ENCODE results near the gene HDAC4.

The HDAC4 gene

GRCh38 chr2:239184179-239184578 is 216.6 kb downstream of the HDAC4 start:
- H2AFZ ChIP-seq (ENCODE audit: low read length) = no peak overlapping the region
- peaks cover 6% of the 10 kb centered on the region; the same call in 1 of the 2 replicates for H3K9me3 ChIP-seq (ENCODE audit: insufficient read depth, low read depth, low read length)
- H3K4me3 ChIP-seq (ENCODE audit: low read length, poor library complexity, severe bottlenecking) = no peak overlapping the region
- no peaks in the 10 kb centered on the region for H4K20me1 ChIP-seq (ENCODE audit: insufficient read depth, low read length, poor library complexity, severe bottlenecking)
- no peak overlapping the region for H3K9ac ChIP-seq (ENCODE audit: low read depth, low read length, poor library complexity, severe bottlenecking)
- no peak for TF ChIP-seq EZH2phosphoT487 (IDR thresholded peaks at IDR 0.05; ENCODE audit: borderline replicate concordance)
- TF ChIP-seq CTCF (conservative IDR thresholded peaks at IDR 0.05; ENCODE audit: low read length) = no peak
- H3K79me2 ChIP-seq (ENCODE audit: insufficient read depth, low read length) = no peaks in the 10 kb centered on the region
- H3K27me3 ChIP-seq (ENCODE audit: insufficient read depth, low read length, poor library complexity, severe bottlenecking) = no peaks in the 10 kb centered on the region
- no peaks in the 10 kb centered on the region for H3K4me1 ChIP-seq (ENCODE audit: insufficient read depth, low read length, poor library complexity, severe bottlenecking)
- H3K4me2 ChIP-seq (ENCODE audit: low read depth, low read length, poor library complexity, severe bottlenecking) = no peak overlapping the region
- H3F3A ChIP-seq (ENCODE audit: low read depth) = no peaks in the 10 kb centered on the region
- H3K9me2 ChIP-seq (replicated peaks; ENCODE audit: low read depth, low read length) = no peaks in the 10 kb centered on the region
- H3K36me3 ChIP-seq (ENCODE audit: insufficient read depth, low read length) = peaks cover 31% of the 10 kb centered on the region; the same call in 1 of the 2 replicates

- no peak overlapping the region for H3K9ac ChIP-seq (ENCODE audit: low read depth, low read length, poor library complexity, severe bottlenecking)
- H2AFZ ChIP-seq (ENCODE audit: low read length) = no peak overlapping the region
- H3K9me3 ChIP-seq (ENCODE audit: insufficient read depth, low read depth, low read length) = no peaks in the 10 kb centered on the region
- H3F3A ChIP-seq (ENCODE audit: low read depth) = no peaks in the 10 kb centered on the region
- no peaks in the 10 kb centered on the region for H3K79me2 ChIP-seq (ENCODE audit: insufficient read depth, low read length)
- peaks cover 21% of the 10 kb centered on the region; the same call in 1 of the 2 replicates for H3K36me3 ChIP-seq (ENCODE audit: insufficient read depth, low read length)
- no peaks in the 10 kb centered on the region for H3K9me2 ChIP-seq (replicated peaks; ENCODE audit: low read depth, low read length)
- TF ChIP-seq EZH2phosphoT487 (IDR thresholded peaks at IDR 0.05; ENCODE audit: borderline replicate concordance) (no peak), CTCF (conservative IDR thresholded peaks at IDR 0.05; ENCODE audit: low read length) (no peak)
- no peaks in the 10 kb centered on the region for H4K20me1 ChIP-seq (ENCODE audit: insufficient read depth, low read length, poor library complexity, severe bottlenecking)
- H3K27me3 ChIP-seq (ENCODE audit: insufficient read depth, low read length, poor library complexity, severe bottlenecking) = no peaks in the 10 kb centered on the region
- no peaks in the 10 kb centered on the region for H3K4me1 ChIP-seq (ENCODE audit: insufficient read depth, low read length, poor library complexity, severe bottlenecking)
- no peak overlapping the region for H3K4me2 ChIP-seq (ENCODE audit: low read depth, low read length, poor library complexity, severe bottlenecking)
- no peak overlapping the region for H3K4me3 ChIP-seq (ENCODE audit: low read length, poor library complexity, severe bottlenecking)
Measured at GRCh38 chr2:239182981-239183791, 217.6 kb downstream of the HDAC4 start.

- no peak for TF ChIP-seq EZH2phosphoT487 (IDR thresholded peaks at IDR 0.05; ENCODE audit: borderline replicate concordance)
- no peak for TF ChIP-seq CTCF (conservative IDR thresholded peaks at IDR 0.05; ENCODE audit: low read length)
- H3F3A ChIP-seq (ENCODE audit: low read depth) = no peaks in the 10 kb centered on the region
Measured at GRCh38 chr2:239181903-239182581, 218.8 kb downstream of the HDAC4 start.

More at GRCh38 chr2:239181903-239182581, 218.8 kb downstream of the HDAC4 start:
- Histone ChIP-seq H3K27me3 (ENCODE audit: insufficient read depth, low read length, poor library complexity, severe bottlenecking) (no peaks in the 10 kb centered on the region), H3K36me3 (ENCODE audit: insufficient read depth, low read length) (peaks cover 22% of the 10 kb centered on the region; the same call in 1 of the 2 replicates), H3K4me3 (ENCODE audit: low read length, poor library complexity, severe bottlenecking) (no peak overlapping the region), H4K20me1 (ENCODE audit: insufficient read depth, low read length, poor library complexity, severe bottlenecking) (no peaks in the 10 kb centered on the region), H3K9me3 (ENCODE audit: insufficient read depth, low read depth, low read length) (no peaks in the 10 kb centered on the region), H3K9me2 (replicated peaks; ENCODE audit: low read depth, low read length) (no peaks in the 10 kb centered on the region), H3K4me1 (ENCODE audit: insufficient read depth, low read length, poor library complexity, severe bottlenecking) (no peaks in the 10 kb centered on the region), H2AFZ (ENCODE audit: low read length) (no peak overlapping the region), H3K79me2 (ENCODE audit: insufficient read depth, low read length) (no peaks in the 10 kb centered on the region), H3K9ac (ENCODE audit: low read depth, low read length, poor library complexity, severe bottlenecking) (no peak overlapping the region), H3K4me2 (ENCODE audit: low read depth, low read length, poor library complexity, severe bottlenecking) (no peak overlapping the region)

All from Loucy (cell line).